Measurements from ENCODE around the gene VARS2. TPM values are rescaled to one million over a fixed set of nuclear protein-coding genes. Genes with fewer than 3 reads are reported as not detected.

Gene VARS2
- total RNA-seq, 4 donors from 2014 or later: 13.0 to 25.2 (median 18.1) TPM

DNA sequence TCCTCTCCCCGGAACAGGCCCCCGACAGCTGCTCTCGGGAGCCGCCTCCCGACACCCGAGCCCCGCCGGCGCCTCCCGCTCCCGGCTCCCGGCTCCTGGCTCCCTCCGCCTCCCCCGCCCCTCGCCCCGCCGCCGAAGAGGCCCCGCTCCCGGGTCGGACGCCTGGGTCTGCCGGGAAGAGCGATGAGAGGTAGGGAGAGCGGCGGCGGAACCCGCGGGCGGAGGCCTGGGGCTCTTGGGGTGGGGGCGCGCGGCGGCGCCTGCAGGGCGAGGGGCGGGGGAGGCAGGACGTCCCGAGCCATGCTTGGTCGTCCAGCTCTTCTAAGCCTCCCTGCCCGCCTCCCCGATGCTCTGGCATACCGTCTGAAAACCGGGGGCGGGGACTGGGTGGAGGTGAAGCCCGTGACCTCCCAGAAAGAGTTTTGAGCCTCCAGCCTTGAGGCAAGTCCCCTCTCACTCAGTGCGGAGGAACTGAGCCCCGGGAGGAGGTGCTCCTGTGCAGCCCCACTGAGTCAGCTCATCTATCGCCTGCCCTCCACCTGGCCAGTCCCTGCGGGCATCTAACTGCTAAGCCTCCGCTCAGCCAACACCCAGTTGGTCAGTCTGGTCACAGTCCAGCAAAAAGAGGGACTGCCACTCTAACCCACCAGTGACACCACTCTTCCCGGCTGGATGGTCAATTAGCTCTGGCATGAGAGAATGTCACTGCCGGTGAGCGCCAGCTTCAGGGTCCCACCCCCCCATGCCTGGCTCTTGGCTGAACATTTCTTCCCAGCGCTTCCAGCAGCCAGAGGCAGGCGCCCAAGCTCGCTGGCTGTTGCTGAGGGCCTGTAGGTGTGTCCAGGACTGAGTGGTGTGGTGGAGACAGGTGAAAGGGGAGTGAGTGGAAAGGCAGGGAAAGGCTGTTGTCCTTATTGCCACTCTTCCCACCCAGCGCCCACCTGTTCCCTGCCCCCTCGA is 29.2 kb upstream of the VARS2 start:
- intact Hi-C loops (cut with DNase I; ENCODE audit: low total_unique reads): no loop called here
- DNase-seq (ENCODE audit: low spot score in 2 of 2): peak; percentile 54 to 90
- H3K4me3 ChIP-seq (ENCODE audit: low read depth, poor library complexity, severe bottlenecking): peak overlapping the region; percentile 67
- WGBS, 2 donors: 12 to 20% methylated on average over 12 to 20 of the region's 59 CpGs
- no peak for TF ChIP-seq POLR2A (IDR thresholded peaks at IDR 0.05)
- TF ChIP-seq, protein P1, sequence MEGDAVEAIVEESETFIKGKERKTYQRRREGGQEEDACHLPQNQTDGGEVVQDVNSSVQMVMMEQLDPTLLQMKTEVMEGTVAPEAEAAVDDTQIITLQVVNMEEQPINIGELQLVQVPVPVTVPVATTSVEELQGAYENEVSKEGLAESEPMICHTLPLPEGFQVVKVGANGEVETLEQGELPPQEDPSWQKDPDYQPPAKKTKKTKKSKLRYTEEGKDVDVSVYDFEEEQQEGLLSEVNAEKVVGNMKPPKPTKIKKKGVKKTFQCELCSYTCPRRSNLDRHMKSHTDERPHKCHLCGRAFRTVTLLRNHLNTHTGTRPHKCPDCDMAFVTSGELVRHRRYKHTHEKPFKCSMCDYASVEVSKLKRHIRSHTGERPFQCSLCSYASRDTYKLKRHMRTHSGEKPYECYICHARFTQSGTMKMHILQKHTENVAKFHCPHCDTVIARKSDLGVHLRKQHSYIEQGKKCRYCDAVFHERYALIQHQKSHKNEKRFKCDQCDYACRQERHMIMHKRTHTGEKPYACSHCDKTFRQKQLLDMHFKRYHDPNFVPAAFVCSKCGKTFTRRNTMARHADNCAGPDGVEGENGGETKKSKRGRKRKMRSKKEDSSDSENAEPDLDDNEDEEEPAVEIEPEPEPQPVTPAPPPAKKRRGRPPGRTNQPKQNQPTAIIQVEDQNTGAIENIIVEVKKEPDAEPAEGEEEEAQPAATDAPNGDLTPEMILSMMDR (IDR thresholded peaks at IDR 0.05): no peak

DNA sequence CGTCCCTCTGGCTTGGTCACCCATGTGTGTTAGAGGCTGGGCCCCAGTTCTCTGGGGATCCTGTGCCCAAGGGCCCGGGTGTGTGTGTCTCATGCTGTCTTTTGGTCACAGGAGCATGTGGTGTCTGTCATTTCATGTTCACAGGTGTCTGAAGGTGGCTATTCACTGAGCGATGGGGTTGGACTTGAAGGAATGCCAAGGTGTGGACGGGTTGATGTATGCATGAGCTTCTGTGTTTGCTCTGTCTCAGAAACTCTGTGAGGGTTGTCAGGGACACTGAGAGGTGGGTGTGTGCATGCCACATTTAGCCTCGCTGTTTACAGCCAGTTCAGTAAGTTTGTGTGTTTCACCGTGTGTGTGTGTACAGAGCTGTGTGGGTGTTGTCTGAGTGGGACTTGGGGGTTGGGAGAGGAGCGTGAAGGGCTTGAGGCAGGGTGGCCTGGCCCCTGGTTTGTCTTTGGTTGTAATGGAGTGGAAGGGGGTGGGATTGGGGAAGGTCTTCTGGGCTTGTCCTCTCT is 28.5 kb upstream of the VARS2 start:
- no peak for TF ChIP-seq POLR2A (IDR thresholded peaks at IDR 0.05)
- TF ChIP-seq, protein P1 (IDR thresholded peaks at IDR 0.05): no peak
- 21% methylated on average over 7 of the region's 7 CpGs for WGBS, 2 donors
- peak; percentile 76 to 88 for DNase-seq (ENCODE audit: low spot score in 2 of 2)
- H3K4me3 ChIP-seq (ENCODE audit: low read depth, poor library complexity, severe bottlenecking): peak overlapping the region; percentile 67
- intact Hi-C loops (cut with DNase I; ENCODE audit: low total_unique reads): no loop called here

DNA sequence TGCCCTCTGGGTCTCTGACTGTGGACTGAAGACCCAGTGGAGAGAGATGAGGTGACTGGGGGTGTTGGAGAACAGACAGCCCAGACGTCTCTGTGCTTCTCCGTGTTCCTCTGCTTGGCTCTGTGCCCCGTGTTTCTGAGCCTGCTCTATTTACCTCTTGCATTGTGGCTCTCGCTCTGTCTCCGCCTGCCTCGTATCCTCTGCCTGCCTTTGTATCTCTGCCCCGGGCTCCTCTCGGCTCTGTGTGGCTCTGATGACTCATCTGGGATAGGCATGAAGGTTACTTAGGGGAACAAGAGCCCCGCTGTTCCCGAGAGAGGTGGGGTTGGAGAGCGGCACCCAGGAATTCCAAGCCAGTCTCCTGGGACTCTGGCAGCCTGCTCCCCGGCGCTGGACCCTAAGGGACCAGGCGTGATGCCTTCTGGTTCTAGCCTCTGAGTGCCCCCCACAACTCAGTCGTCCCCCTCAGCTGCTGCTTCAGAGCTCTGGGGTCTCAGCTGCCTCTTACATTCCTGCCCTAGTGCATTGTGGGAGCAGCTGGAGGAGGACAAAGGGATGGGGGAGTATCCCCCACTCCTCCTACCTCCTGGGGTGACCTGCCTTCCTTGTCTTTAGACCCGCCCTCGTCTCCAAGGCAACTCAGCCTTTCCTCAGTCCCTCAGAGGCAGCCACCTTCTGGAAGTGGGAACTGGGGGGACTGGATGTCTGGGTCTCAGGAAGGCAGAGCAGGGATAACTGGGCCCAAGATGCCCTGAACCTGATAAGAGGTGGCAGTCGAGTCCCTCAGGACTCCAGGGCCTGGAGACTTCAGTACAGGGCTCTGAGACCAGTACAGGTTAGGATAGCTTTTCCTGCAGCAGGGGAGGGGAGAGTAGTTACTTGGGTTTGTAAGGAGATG is 27.8 kb upstream of the VARS2 start:
- 23% methylated on average over 17 to 18 of the region's 18 CpGs for WGBS, 2 donors
- no peak overlapping the region for H3K4me3 ChIP-seq (ENCODE audit: low read depth, poor library complexity, severe bottlenecking)
- DNase-seq (ENCODE audit: low spot score in 2 of 2): peak; percentile 83 to 95
- TF ChIP-seq, protein P1 (IDR thresholded peaks at IDR 0.05): no peak
- no peak for TF ChIP-seq POLR2A (IDR thresholded peaks at IDR 0.05)
- intact Hi-C loops (cut with DNase I; ENCODE audit: low total_unique reads): no loop called here

DNA sequence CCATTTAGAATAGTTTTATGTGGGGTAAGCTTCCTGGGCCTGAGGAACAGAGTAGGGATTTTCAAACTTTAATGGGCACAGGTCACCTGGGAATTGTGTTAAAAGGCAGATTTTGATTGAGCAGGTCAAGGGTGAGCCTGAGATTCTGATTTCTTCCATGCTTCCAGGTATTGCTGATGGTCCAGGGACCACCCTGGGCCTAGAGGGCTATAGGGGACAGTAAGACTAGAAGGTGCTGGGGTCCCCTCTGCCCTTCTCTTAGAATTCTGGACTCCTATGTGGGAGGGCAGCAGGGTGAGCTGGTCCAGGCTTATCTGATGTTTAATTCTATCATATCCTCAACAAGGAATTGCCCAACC is 27.2 kb upstream of the VARS2 start:
- no peak for TF ChIP-seq POLR2A (IDR thresholded peaks at IDR 0.05)
- TF ChIP-seq, protein P1 (IDR thresholded peaks at IDR 0.05): no peak
- H3K4me3 ChIP-seq (ENCODE audit: low read depth, poor library complexity, severe bottlenecking): no peak overlapping the region
- peak in 1 of 2 donors; percentile 46 for DNase-seq (ENCODE audit: low spot score in 2 of 2)
- intact Hi-C loops (cut with DNase I; ENCODE audit: low total_unique reads): no loop called here

DNA sequence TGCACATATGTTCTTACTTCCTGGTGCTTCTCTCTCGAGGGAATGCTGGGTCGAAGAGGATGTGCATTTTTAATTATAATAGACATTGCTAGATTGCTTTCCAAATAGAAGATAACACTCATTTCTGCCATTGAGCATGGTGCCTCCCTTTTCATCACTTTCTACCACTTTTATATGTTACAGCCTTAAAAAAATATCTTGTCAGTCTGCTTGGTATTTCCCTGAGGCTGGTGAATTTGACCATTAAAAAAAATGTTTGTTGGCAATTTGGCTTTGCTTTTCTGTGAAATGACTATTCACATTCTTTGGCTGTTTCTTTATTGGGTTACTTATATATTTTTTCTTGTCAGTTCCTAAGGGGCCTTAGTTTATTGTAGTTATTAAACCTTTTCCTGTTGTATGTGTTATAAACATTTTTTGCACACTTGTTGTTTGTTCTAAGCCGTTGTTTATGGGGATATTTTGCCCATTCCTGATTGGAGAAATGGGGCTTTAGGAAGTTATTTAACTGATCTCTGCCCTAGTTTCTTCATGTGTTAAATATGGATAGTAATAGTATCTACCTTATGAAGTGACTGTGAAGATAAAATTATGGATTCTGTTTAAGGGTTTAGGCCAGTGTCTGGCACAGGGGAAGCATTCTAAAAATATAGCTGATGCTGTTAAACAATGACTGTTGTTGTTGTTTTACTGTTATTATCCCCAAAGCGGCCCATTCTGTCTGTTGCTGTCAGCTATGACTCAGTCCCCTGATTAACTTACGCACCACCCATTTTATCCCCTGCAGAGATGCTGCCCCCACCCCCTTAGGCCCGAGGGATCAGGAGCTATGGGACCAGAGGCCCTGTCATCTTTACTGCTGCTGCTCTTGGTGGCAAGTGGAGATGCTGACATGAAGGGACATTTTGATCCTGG is 25.9 kb upstream of the VARS2 start:
- TF ChIP-seq, protein P1 (IDR thresholded peaks at IDR 0.05): no peak
- TF ChIP-seq POLR2A (IDR thresholded peaks at IDR 0.05): no peak
- intact Hi-C loops (cut with DNase I; ENCODE audit: low total_unique reads): no loop called here
- no peak overlapping the region for H3K4me3 ChIP-seq (ENCODE audit: low read depth, poor library complexity, severe bottlenecking)
- DNase-seq (ENCODE audit: low spot score in 2 of 2): no peak
- 25 to 44% methylated on average over 6 of the region's 6 CpGs for whole genome bisulfite sequencing, 2 donors

Measured in lower leg skin (tissue), 4 donors.